ENCODE measurements around the gene SCRT2. TPM values are rescaled to one million over a fixed set of nuclear protein-coding genes. Genes with fewer than 3 reads are reported as not detected.
"Not testable (repeated sequence)": the region's sequence is repeated elsewhere in the genome, so short reads cannot be mapped to it uniquely, and the experiment has no call there.

Gene SCRT2
- total RNA-seq, 1 experiment from 2014 or later = not detected

DNA sequence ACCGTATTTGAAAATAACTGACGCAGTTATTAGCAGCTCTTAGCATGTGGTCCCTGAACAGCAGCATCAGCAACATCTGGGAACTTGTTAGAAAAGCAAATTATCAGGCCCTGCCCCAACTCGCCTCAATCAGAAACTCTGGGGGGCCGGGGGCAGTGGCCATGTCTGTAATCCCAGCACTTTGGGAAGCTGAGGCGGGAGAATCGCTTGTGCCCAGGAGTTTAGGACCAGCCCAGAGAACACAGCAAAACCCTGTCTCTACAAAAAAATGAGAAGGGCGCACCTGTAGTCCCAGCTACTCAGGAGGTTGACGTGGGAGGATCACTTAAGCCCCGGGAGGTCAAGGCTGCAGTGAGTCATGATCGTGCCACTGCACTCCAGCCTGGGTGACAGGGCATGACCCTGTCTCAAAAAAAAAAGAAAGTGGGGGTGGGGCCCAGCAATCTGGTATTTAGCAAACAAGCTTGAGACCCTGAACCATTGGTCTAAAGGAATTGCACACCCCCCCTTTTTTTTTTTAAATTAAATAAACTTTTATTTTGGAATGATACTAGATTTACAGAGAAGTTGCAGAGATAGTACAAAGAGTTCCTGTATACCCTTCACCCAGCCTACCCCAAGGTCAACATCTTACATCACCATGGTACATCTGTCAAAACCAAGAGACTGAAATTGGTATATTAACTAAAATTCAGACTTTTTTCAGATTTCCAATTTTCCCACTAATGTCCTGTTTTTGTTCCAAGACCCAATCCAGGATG is 29.3 kb downstream of the SCRT2 start:
- Histone ChIP-seq H3K4me3 (no peak overlapping the region), H3K27ac (no peak overlapping the region), H3K36me3 (peaks cover 12% of the 10 kb centered on the region; the same call in 1 of the 2 replicates), H3K9me3 (replicated peaks) (no peaks in the 10 kb centered on the region), H3K27me3 (no peaks in the 10 kb centered on the region), H3K4me1 (no peaks in the 10 kb centered on the region)
- no peak for DNase-seq

DNA sequence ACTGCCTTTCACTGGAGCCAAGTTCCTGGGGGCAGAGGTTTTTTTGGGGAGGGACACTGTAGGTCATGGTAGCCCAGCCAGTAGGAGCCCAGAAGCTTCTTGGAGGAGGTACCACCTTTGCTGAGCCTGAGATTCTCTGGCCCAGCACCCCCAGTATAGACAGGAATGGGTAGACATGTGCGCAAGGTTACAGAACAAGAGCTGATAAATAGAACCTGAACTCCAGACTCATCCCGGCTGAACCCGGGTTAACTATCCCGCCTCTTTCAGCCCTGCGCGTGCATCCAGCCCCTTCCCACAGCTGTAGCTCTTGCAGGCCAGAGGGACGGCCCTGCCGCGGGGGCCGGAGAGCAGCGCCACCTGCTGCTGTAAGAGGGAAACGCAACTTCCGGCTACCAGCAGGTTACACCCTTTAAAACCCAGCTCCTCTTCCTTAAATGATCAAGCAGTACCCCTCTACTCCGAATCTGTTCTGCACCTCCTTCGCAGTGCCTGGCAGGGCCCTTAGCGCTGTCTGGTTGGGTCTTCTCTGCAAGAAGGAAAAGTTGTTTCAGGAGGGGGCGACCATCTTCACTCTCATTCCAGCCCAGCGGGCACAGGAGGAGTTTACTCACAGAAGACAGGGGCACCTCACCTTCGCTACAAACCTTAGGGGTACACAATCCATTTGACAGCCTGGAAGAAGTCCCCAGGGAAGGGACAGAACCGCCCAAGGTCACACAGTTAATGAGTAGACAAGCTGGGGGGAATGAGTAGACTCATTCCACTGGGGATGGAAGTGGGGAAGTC is 30.1 kb downstream of the SCRT2 start:
- Histone ChIP-seq H3K36me3 (peaks cover 12% of the 10 kb centered on the region; the same call in 1 of the 2 replicates), H3K27me3 (no peaks in the 10 kb centered on the region), H3K4me1 (no peaks in the 10 kb centered on the region), H3K27ac (no peak overlapping the region), H3K4me3 (no peak overlapping the region), H3K9me3 (replicated peaks) (no peaks in the 10 kb centered on the region)
- DNase-seq = peak; percentile 68 to 82

DNA sequence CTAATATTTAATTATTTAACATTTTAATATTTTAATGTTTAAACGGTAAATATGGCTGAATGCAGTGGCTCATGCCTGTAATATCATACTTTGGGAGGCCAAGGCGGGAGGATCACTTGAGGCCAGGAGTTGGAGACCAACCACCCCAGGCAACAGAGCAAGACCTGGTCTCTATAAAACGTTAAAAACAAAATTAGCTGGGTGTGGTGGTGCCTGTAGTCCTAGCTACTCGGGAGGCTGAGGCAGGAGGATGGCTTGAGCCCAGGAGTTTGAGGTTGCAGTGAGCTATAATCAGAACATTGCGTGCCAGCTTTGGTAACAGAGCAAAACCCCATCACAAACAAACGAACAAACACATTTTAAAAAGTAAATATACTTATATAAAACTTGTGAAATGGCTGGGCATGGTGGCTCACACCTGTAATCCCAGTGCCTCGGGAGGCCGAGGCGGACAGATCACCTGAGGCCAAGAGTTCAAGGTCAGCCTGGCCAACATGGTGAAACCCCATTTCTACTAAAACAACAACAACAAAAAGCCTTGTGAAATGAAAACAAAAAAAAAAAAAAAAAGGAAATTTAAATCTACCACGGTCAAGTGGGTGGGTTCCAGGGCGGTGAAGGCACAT is 30.8 kb downstream of the SCRT2 start:
- Histone ChIP-seq H3K36me3 (peaks cover 12% of the 10 kb centered on the region; the same call in 1 of the 2 replicates), H3K27me3 (no peaks in the 10 kb centered on the region), H3K9me3 (replicated peaks) (no peaks in the 10 kb centered on the region), H3K4me3 (no peak overlapping the region), H3K4me1 (no peaks in the 10 kb centered on the region), H3K27ac (no peak overlapping the region)
- DNase-seq = no peak

DNA sequence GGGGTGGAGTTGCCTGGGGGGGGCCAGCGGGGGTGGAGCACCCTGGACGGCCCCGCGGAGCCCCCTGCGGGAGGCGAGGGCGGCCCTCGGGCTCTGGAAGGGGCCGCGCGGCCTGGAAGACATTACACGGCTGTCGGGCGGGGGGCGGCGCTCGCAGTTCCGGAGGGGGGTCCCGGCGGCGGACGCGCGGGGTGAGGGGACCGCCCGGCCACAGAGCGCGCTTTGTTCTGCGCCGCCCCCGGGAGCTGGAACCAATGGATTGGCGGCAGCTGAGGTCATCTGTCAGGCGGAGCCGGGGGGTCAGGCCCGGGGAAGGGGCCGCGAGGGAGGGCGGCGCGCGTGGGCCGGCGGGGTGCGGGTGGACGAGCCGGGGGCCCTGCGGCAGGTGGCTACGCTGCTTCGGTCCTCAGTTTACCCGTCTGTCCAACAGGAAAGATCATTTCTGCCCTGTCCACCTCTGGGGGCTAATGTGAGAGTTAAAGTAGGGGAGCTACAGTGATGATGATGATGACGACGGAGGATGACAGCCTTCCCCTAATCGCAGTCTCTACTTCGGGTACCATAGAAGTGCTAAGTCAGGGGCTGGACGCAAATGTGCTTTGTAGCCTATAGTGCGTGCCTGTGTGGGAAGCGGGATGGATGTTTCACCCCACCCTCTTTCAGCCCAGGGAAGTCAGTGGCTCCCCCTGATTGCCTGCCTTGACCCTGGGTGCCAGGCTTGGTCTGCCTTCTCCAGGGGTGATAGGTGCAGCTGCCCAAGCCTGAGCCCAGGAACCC is 33.0 kb downstream of the SCRT2 start:
- no peak overlapping the region for H3K27ac ChIP-seq
- H3K4me3 ChIP-seq = no peak overlapping the region

DNA sequence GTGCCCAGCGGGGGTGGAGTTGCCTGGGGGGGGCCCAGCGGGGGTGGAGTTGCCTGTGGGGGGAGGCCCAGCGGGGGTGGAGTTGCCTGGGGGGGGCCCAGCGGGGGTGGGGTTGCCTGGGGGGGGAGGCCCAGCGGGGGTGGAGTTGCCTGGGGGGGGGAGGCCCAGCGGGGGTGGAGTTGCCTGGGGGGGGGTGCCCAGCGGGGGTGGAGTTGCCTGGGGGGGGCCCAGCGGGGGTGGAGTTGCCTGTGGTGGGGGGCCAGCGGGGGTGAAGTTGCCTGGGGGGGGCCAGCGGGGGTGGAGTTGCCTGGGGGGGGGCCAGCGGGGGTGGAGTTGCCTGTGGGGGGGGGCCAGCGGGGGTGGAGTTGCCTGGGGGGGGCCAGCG is 33.6 kb downstream of the SCRT2 start:
- H3K36me3 ChIP-seq; H3K4me3 ChIP-seq; H3K4me1 ChIP-seq; H3K9me3 ChIP-seq (replicated peaks); H3K27me3 ChIP-seq; DNase-seq; H3K27ac ChIP-seq: not testable (repeated sequence)

More for the DNA sequence above, 33.0 kb downstream of the SCRT2 start:
- DNase-seq = peak; percentile 27 to 40
- Histone ChIP-seq H3K4me1 (no peaks in the 10 kb centered on the region), H3K9me3 (replicated peaks) (no peaks in the 10 kb centered on the region), H3K36me3 (peaks cover 2% of the 10 kb centered on the region; the same call in 1 of the 2 replicates), H3K27me3 (no peaks in the 10 kb centered on the region)

DNA sequence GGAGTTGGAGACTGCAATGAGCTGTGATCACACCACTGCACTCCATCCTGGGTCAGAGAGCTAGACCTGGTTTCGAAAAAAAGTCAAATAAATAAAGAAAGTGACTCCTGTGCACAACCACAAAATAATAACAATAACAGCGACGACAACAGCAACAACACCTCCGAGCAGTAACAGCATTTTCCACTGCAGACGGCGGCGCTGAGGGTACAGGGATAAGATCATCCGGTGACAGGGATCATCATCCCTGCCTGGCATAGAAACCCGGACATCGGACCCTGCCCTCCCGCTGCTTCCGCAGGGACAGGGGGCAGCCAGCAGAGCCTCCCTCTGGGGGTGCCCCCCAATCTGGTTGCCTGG is 34.1 kb downstream of the SCRT2 start:
- Histone ChIP-seq H3K4me3 (no peak overlapping the region), H3K9me3 (replicated peaks) (no peaks in the 10 kb centered on the region), H3K27ac (no peak overlapping the region), H3K27me3 (no peaks in the 10 kb centered on the region), H3K36me3 (no peaks in the 10 kb centered on the region), H3K4me1 (no peaks in the 10 kb centered on the region)
- peak; percentile 35 to 51 for DNase-seq

DNA sequence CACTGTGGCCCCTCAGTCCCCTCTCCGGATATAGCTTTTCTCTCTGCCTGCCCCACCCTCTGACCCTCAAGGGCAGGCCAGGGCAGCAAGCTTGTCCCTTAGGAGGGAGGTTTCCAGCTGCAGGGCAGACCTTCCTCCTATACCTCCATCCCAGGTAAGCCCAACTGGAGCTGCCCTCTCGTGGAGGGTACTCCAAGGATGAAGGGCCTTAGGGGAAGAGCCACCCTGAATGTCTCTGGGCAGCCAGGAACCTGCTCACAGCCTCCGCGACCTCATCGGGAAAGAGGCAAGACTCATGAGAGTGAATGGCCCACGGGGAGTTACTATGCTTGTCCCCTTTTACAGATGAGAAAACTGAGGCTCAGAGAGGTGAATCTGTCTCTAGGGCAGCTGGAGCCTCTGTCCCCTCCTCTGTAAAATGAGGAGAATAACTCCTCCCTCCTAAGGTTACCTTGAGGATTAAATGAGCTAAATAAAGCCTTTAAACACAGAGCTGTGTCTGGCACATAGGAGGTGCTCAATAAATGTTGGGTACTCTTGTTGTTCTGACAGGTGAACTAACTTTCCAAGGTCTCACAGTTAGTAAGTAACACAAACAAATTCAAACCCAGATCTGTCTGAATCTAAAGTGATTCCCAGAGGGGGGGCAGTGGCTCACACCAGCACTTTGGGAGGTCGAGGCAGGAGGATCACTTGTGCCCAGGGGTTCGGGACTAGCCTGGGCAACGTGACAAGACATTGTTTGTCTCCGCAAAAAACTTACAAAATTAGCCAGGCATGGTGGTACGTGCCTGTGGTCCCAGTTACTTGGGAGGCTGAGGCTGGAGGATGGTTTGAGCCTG is 34.7 kb downstream of the SCRT2 start:
- H3K36me3 ChIP-seq = no peaks in the 10 kb centered on the region
- no peak overlapping the region for H3K27ac ChIP-seq
- no peak for DNase-seq
- H3K9me3 ChIP-seq (replicated peaks) = no peaks in the 10 kb centered on the region
- no peaks in the 10 kb centered on the region for H3K27me3 ChIP-seq
- H3K4me3 ChIP-seq = no peak overlapping the region
- H3K4me1 ChIP-seq = no peaks in the 10 kb centered on the region

DNA sequence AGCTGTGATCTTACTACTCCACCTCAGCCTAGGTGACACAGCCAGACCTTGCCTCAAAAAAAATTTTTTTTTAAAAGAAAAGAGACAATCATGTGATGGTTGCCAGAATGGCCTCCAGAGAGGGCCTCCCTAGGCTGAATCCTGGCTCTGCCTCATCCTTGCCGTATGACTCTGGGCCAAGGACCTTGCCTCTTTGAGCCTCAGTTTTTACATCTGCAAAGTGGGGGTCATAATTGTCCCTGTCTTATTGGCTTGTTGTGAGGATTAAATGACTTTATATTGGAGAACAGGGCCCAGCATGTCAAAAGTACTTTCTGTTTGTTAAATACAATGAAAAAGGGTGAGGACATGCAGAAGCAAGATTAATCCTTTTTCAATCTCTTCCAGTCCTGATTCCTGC is 37.0 kb downstream of the SCRT2 start:
- no peaks in the 10 kb centered on the region for H3K9me3 ChIP-seq (replicated peaks)
- no peak overlapping the region for H3K4me3 ChIP-seq
- no peaks in the 10 kb centered on the region for H3K36me3 ChIP-seq
- 0 out of 2 replicates have a peak, but pooled peaks cover 3% of the 10 kb centered on the region for H3K27me3 ChIP-seq
- no peak overlapping the region for H3K27ac ChIP-seq
- H3K4me1 ChIP-seq = peaks cover 6% of the 10 kb centered on the region; the same call in 1 of the 2 replicates
- no peak for DNase-seq

DNA sequence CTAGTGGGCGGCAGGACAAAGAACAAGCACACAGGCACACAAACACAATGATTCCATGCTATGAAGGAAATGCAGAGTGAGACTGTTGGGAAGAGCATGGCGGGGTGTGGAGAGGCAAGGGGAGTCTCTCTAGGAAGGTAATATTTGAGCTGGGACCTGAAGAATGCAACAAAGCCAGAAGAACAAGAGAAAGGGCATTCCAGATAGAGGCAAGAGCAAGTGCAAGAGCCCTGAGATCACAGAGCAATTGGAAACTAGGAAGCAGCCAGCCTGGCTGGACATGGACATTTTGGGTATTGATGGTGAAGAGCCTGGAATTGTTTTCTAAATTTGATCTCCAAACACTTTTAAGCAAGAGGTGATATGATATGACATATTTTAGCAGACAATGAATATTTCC is 38.0 kb downstream of the SCRT2 start:
- no peak for DNase-seq
- Histone ChIP-seq H3K9me3 (replicated peaks) (no peaks in the 10 kb centered on the region), H3K4me1 (peaks cover 6% of the 10 kb centered on the region; the same call in 1 of the 2 replicates), H3K36me3 (no peaks in the 10 kb centered on the region), H3K4me3 (no peak overlapping the region), H3K27me3 (0 out of 2 replicates have a peak, but pooled peaks cover 3% of the 10 kb centered on the region), H3K27ac (no peak overlapping the region)

DNA sequence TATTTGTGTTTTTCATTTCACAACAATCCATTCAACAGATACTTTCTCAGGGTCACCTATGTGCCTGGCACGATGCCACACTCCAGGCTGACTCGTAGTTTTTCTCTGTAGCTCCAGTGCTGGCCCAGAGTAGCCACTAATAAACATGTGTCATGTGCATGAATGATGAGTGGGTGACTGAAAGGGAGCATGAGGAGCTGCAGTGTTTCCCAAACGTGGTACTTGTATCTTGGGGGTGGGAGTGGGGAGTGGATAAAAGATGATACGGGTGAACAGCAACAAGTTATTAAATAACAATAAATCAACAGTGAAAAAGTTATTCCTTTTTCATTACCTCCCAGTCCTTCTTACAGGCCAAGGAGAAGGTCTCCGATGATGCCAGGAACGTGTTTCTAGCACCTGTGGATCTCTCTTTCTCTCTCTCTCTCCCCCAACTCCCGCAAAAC is 39.7 kb downstream of the SCRT2 start:
- H3K9me3 ChIP-seq (replicated peaks) = no peaks in the 10 kb centered on the region
- H3K4me1 ChIP-seq = peaks cover 6% of the 10 kb centered on the region; the same call in 1 of the 2 replicates
- no peaks in the 10 kb centered on the region for H3K36me3 ChIP-seq
- no peak for DNase-seq
- no peak overlapping the region for H3K4me3 ChIP-seq
- 0 out of 2 replicates have a peak, but pooled peaks cover 3% of the 10 kb centered on the region for H3K27me3 ChIP-seq
- no peak overlapping the region for H3K27ac ChIP-seq

DNA sequence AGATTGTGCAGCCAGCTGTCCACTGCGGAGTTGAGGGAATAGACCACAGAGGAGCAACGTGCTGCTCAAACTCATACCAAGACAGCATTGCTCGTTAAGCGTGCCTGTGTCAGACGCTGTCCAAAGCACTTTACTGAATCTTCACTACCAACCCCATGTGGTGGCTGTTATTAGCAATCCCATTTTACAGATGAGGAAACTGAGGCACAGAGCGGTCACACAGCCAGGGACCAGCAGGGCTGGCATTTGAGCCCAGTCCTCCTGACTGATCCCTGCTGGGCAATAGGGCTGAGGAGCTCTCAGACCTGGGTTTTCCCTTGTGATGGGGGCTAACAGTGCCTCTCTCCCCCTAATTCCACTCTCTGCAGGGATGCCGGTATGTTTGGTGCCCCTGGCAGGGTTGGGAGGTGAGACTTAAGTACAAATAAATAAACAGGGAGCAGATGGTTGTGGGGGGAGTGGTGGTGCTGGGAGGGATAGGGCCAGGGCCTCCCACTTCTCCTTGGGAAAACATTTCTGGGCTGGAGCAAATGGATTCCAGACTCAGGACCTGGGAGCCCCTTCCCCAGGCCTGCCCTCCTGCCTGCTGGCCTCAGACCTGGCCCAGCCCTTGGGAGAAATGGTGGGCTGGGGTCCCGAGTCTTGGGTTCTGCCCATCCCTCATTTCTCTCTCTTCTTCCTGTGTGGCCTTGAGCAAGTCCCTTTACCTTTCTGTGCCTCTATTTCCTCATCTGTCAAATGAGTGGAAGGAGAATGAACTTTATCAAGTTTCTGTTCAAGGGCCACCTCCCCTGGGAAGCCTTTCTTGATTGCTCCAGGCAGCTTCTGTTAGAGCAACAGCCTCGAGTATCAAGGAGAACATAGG is 40.3 kb downstream of the SCRT2 start:
- Histone ChIP-seq H3K36me3 (no peaks in the 10 kb centered on the region), H3K27me3 (0 out of 2 replicates have a peak, but pooled peaks cover 3% of the 10 kb centered on the region), H3K4me3 (no peak overlapping the region), H3K4me1 (peaks cover 6% of the 10 kb centered on the region; the same call in 1 of the 2 replicates), H3K27ac (no peak overlapping the region), H3K9me3 (replicated peaks) (no peaks in the 10 kb centered on the region)
- DNase-seq = peak in 1 of 2 experiments; percentile 43

DNA sequence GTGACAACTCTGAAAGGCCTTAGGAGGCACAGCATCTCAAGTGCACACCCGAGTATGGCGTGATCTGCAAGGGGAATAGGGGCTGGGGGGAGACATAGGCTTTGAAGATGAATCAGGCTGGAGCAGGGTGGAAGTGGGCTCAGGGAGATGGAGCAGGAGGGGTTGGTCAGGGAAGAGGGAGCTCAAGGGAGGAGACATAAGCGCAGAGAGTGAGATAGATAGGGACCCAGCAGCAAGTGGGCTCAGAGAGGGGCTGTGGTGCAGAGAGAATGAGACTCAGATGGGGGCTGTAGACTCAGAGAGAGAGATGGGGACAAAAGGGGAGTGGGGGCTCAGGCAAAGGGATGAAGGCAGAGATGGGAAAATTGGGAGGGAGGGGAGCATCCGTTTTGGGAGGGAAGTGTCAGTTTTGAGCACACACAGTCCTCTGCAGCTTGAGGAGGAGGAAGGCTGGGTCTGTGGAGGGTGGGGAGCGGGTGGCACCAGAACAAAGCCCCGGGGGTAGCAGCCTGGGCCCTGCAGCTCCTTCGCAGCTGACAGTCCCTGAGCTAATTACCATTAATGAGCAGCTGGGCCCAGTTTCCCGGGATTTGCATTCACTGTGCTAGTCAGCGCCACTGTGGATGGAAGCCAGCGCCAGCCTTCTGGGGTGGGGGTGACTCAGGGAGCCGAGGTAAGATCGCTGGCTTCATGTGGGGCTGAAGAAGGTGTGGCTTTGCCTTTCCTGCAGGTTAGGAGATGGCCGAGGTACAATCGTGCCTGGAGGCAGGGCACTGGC is 41.3 kb downstream of the SCRT2 start:
- DNase-seq = no peak
- Histone ChIP-seq H3K9me3 (replicated peaks) (no peaks in the 10 kb centered on the region), H3K36me3 (no peaks in the 10 kb centered on the region), H3K27ac (no peak overlapping the region), H3K4me3 (no peak overlapping the region), H3K27me3 (0 out of 2 replicates have a peak, but pooled peaks cover 3% of the 10 kb centered on the region), H3K4me1 (peaks cover 6% of the 10 kb centered on the region; the same call in 1 of the 2 replicates)
